ENCODE measurements around the gene PTPRG.

Gene PTPRG

GRCh38 chr3:61933798-61934504, 372.6 kb downstream of the PTPRG start:
- peaks cover 26% of the 10 kb centered on the region for H3K4me1 ChIP-seq
- H3K4me3 ChIP-seq (ENCODE audit: low read depth, low read length) = peak overlapping the region; percentile 0
- no peaks in the 10 kb centered on the region for H3K9me3 ChIP-seq (ENCODE audit: control insufficient read depth, low read length)
- no peaks in the 10 kb centered on the region for H3K36me3 ChIP-seq (ENCODE audit: control insufficient read depth, insufficient read depth, low read length)
- TF ChIP-seq CTCF (IDR thresholded peaks at IDR 0.05) = no peak
- peak overlapping the region; percentile 48 for H3K4me2 ChIP-seq (ENCODE audit: low read length)
- no peak overlapping the region for H3K9ac ChIP-seq
- peaks cover 28% of the 10 kb centered on the region for H3K79me2 ChIP-seq
- H3K27me3 ChIP-seq (ENCODE audit: control insufficient read depth, insufficient read depth, low read length) = no peaks in the 10 kb centered on the region
- H2AFZ ChIP-seq = no peak overlapping the region
- H3K27ac ChIP-seq = no peak overlapping the region

GRCh38 chr3:61934505-61934871, 373.1 kb downstream of the PTPRG start:
- no peak overlapping the region for H3K9ac ChIP-seq
- no peak for TF ChIP-seq CTCF (IDR thresholded peaks at IDR 0.05)
- H3K4me2 ChIP-seq (ENCODE audit: low read length) = no peak overlapping the region
- H3K36me3 ChIP-seq (ENCODE audit: control insufficient read depth, insufficient read depth, low read length) = no peaks in the 10 kb centered on the region
- no peak overlapping the region for H3K4me3 ChIP-seq (ENCODE audit: low read depth, low read length)
- H3K9me3 ChIP-seq (ENCODE audit: control insufficient read depth, low read length) = no peaks in the 10 kb centered on the region
- H3K27ac ChIP-seq = no peak overlapping the region
- H3K79me2 ChIP-seq = peaks cover 28% of the 10 kb centered on the region
- H2AFZ ChIP-seq = no peak overlapping the region
- H3K27me3 ChIP-seq (ENCODE audit: control insufficient read depth, insufficient read depth, low read length) = no peaks in the 10 kb centered on the region
- H3K4me1 ChIP-seq = peaks cover 32% of the 10 kb centered on the region

- no peak overlapping the region for H3K9ac ChIP-seq
- TF ChIP-seq CTCF (IDR thresholded peaks at IDR 0.05) = no peak
- no peak overlapping the region for H3K27ac ChIP-seq
- H3K4me2 ChIP-seq (ENCODE audit: low read length) = no peak overlapping the region
- H3K79me2 ChIP-seq = peaks cover 29% of the 10 kb centered on the region
- H2AFZ ChIP-seq = no peak overlapping the region
- no peaks in the 10 kb centered on the region for H3K27me3 ChIP-seq (ENCODE audit: control insufficient read depth, insufficient read depth, low read length)
- no peaks in the 10 kb centered on the region for H3K36me3 ChIP-seq (ENCODE audit: control insufficient read depth, insufficient read depth, low read length)
- H3K9me3 ChIP-seq (ENCODE audit: control insufficient read depth, low read length) = no peaks in the 10 kb centered on the region
- no peak overlapping the region for H3K4me3 ChIP-seq (ENCODE audit: low read depth, low read length)
- peaks cover 34% of the 10 kb centered on the region for H3K4me1 ChIP-seq
These were observed 374.4 kb downstream of the PTPRG start for GRCh38 chr3:61935814-61936213.

GRCh38 chr3:61936344-61936937, 375.1 kb downstream of the PTPRG start:
- Histone ChIP-seq H3K9me3 (ENCODE audit: control insufficient read depth, low read length) (no peaks in the 10 kb centered on the region), H2AFZ (no peak overlapping the region), H3K4me3 (ENCODE audit: low read depth, low read length) (no peak overlapping the region), H3K79me2 (peaks cover 32% of the 10 kb centered on the region), H3K27me3 (ENCODE audit: control insufficient read depth, insufficient read depth, low read length) (no peaks in the 10 kb centered on the region), H3K9ac (no peak overlapping the region), H3K36me3 (ENCODE audit: control insufficient read depth, insufficient read depth, low read length) (no peaks in the 10 kb centered on the region), H3K27ac (no peak overlapping the region), H3K4me2 (ENCODE audit: low read length) (no peak overlapping the region), H3K4me1 (peaks cover 34% of the 10 kb centered on the region)
- TF ChIP-seq CTCF (IDR thresholded peaks at IDR 0.05) = peak; percentile 29

GRCh38 chr3:61937477-61937876, 376.1 kb downstream of the PTPRG start:
- Histone ChIP-seq H3K4me2 (ENCODE audit: low read length) (no peak overlapping the region), H3K9ac (no peak overlapping the region), H3K27ac (no peak overlapping the region)

More at GRCh38 chr3:61937477-61937876, 376.1 kb downstream of the PTPRG start:
- TF ChIP-seq CTCF (IDR thresholded peaks at IDR 0.05) = no peak
- Histone ChIP-seq H3K79me2 (peaks cover 34% of the 10 kb centered on the region), H3K9me3 (ENCODE audit: control insufficient read depth, low read length) (no peaks in the 10 kb centered on the region), H3K36me3 (ENCODE audit: control insufficient read depth, insufficient read depth, low read length) (no peaks in the 10 kb centered on the region), H3K4me3 (ENCODE audit: low read depth, low read length) (no peak overlapping the region), H2AFZ (no peak overlapping the region), H3K4me1 (peaks cover 28% of the 10 kb centered on the region), H3K27me3 (ENCODE audit: control insufficient read depth, insufficient read depth, low read length) (no peaks in the 10 kb centered on the region)

All from parathyroid adenoma (tissue), 2 donors.